SU-DHL-6 (cell line): ENCODE measurements around the gene DPPA3.

Experiments
- CTCF ChIP-seq: fragments of 200-600 bp; sonication (generic); IDR thresholded peaks from one replicate; pipeline ENCODE4 v1.5.1; 2017; ENCODE audit warnings: antibody characterized with exemption, mild to moderate bottlenecking, low read length, moderate library complexity; ENCODE audit not compliant: insufficient read depth, poor library complexity, severe bottlenecking
- EZH2phosphoT487 ChIP-seq: fragments of 200-600 bp; sonication (generic), shearing (Covaris generic); conservative IDR thresholded peaks from 2 replicates; pipeline ENCODE4 v1.6.1; 2018; ENCODE audit warnings: mild to moderate bottlenecking, antibody characterized with exemption, low read length, moderate library complexity, mixed read lengths

- TF ChIP-seq CTCF (no peak), EZH2phosphoT487 (no peak)
Observed at GRCh38 chr12:7694556-7695236, 16.5 kb upstream of the DPPA3 start.
